T follicular helper cell (primary cell): ENCODE data around the gene FBLN7.
"Not testable (repeated sequence)": the region's sequence is repeated elsewhere in the genome, so short reads cannot be mapped to it uniquely, and the experiment has no call there.

Experiments used
- DNase-seq: peaks from one replicate; pipeline ENCODE4 v3.0.0-alpha.2; 2020; ENCODE audit warnings: low read depth

FBLN7 gene

GRCh38 chr2:112184121-112184520 is 45.9 kb downstream of the FBLN7 start:
- DNase-seq = no peak

GRCh38 chr2:112185131-112185530 is 46.9 kb downstream of the FBLN7 start:
- DNase-seq = no peak

- DNase-seq = no peak
Measured at GRCh38 chr2:112187046-112187715, 49.0 kb downstream of the FBLN7 start.

- peak; percentile 73 for DNase-seq
Measured at GRCh38 chr2:112187805-112188596, 49.8 kb downstream of the FBLN7 start.

- no peak for DNase-seq
Measured at GRCh38 chr2:112189001-112189556, 50.9 kb downstream of the FBLN7 start.

- DNase-seq = no peak
Measured at GRCh38 chr2:112194028-112194427, 55.8 kb downstream of the FBLN7 start.

- no peak for DNase-seq
Measured at GRCh38 chr2:112194482-112194881, 56.3 kb downstream of the FBLN7 start.

- DNase-seq = no peak
Measured at GRCh38 chr2:112195167-112195766, 57.1 kb downstream of the FBLN7 start.

- DNase-seq = no peak
Measured at GRCh38 chr2:112195950-112196349, 57.8 kb downstream of the FBLN7 start.

GRCh38 chr2:112197868-112198267 is 59.7 kb downstream of the FBLN7 start:
- DNase-seq = no peak

GRCh38 chr2:112198780-112199179 is 60.6 kb downstream of the FBLN7 start:
- DNase-seq = no peak

- DNase-seq = no peak
Measured at GRCh38 chr2:112199188-112199587, 61.0 kb downstream of the FBLN7 start.

- DNase-seq = no peak
Measured at GRCh38 chr2:112201696-112202430, 63.7 kb downstream of the FBLN7 start.

- no peak for DNase-seq
Measured at GRCh38 chr2:112204411-112204810, 66.2 kb downstream of the FBLN7 start.

GRCh38 chr2:112207905-112208304 is 69.7 kb downstream of the FBLN7 start:
- DNase-seq = not testable (repeated sequence)

GRCh38 chr2:112216167-112216566 is 78.0 kb downstream of the FBLN7 start:
- no peak for DNase-seq

- DNase-seq = no peak
Measured at GRCh38 chr2:112217854-112218253, 79.7 kb downstream of the FBLN7 start.

- DNase-seq = no peak
Measured at GRCh38 chr2:112220186-112220585, 82.0 kb downstream of the FBLN7 start.

GRCh38 chr2:112220831-112221230 is 82.6 kb downstream of the FBLN7 start:
- DNase-seq = no peak

GRCh38 chr2:112229348-112229747 is 91.2 kb downstream of the FBLN7 start:
- DNase-seq = no peak

- DNase-seq = no peak
Measured at GRCh38 chr2:112230371-112230770, 92.2 kb downstream of the FBLN7 start.
